Keratinocyte (primary cell): ENCODE measurements around the gene LRRC27. TPM values are rescaled to one million over a fixed set of nuclear protein-coding genes. Genes with fewer than 3 reads are reported as not detected.

Source experiments
- DNase-seq: peaks from one replicate; pipeline ENCODE4 v3.0.0-alpha.2; 2011; ENCODE audit warnings: low read depth, missing footprints, low spot score
- FAIRE-seq: peaks from 2 replicates; lab custom pipeline; 2011; peaks lifted over from hg19 to GRCh38; lab: Jason Lieb, UNC
- H2AFZ ChIP-seq: 2 replicates; pipeline ENCODE4 v1.6.0; 2012; ENCODE audit warnings: low read length, control low read depth, inconsistent platforms; ENCODE audit not compliant: control insufficient read depth
- H3K27ac ChIP-seq: 2 replicates; pipeline ENCODE4 v1.5.1; 2011; ENCODE audit warnings: low read length; ENCODE audit not compliant: control insufficient read depth, insufficient read depth
- H3K27me3 ChIP-seq: 3 replicates; pipeline ENCODE4 v1.6.0; 2011; ENCODE audit warnings: low read length; ENCODE audit not compliant: control insufficient read depth, insufficient read depth; ENCODE audit errors: extremely low read depth
- H3K36me3 ChIP-seq, 2 experiments: 2 replicates in 1 of 2; 3 replicates in 1 of 2; pipeline ENCODE4 v1.5.1; 2011; ENCODE audit warnings: low read length in 2 of 2, mild to moderate bottlenecking in 1 of 2; ENCODE audit not compliant: control insufficient read depth in 2 of 2, insufficient read depth in 2 of 2; ENCODE audit errors: extremely low read depth in 1 of 2
- H3K4me1 ChIP-seq: 3 replicates; pipeline ENCODE4 v1.5.1; 2011; ENCODE audit warnings: low read length; ENCODE audit not compliant: control insufficient read depth, insufficient read depth; ENCODE audit errors: extremely low read depth
- H3K4me2 ChIP-seq: 3 replicates; pipeline ENCODE4 v1.6.0; 2011; ENCODE audit warnings: low read depth, low read length; ENCODE audit not compliant: control insufficient read depth, insufficient read depth; ENCODE audit errors: extremely low read depth
- H3K4me3 ChIP-seq, 3 experiments: fragments of 200-600 bp in 1 of 3; sonication (generic) in 1 of 3; 2 replicates in 2 of 3; 3 replicates in 1 of 3; pipeline ENCODE4 v1.5.1; 2011 to 2016; ENCODE audit warnings: low read length in 3 of 3, mild to moderate bottlenecking in 3 of 3, control low read depth in 2 of 3, inconsistent platforms in 1 of 3, low read depth in 1 of 3, mixed read lengths in 1 of 3, mixed run types in 1 of 3, moderate library complexity in 1 of 3; ENCODE audit not compliant: control insufficient read depth in 2 of 3, insufficient read depth in 2 of 3; ENCODE audit errors: extremely low read depth in 1 of 3
- H3K79me2 ChIP-seq: 2 replicates; pipeline ENCODE4 v1.6.0; 2012; ENCODE audit warnings: low read length; ENCODE audit not compliant: control insufficient read depth, insufficient read depth
- H3K9ac ChIP-seq: 3 replicates; pipeline ENCODE4 v1.6.0; 2011; ENCODE audit warnings: low read length; ENCODE audit not compliant: control insufficient read depth, insufficient read depth; ENCODE audit errors: extremely low read depth
- H3K9me1 ChIP-seq: 3 replicates; pipeline ENCODE4 v1.6.0; 2011; ENCODE audit warnings: low read length; ENCODE audit not compliant: control insufficient read depth, insufficient read depth; ENCODE audit errors: extremely low read depth
- H3K9me3 ChIP-seq: 2 replicates; pipeline ENCODE4 v1.5.1; 2012; ENCODE audit warnings: low read depth, low read length; ENCODE audit not compliant: control insufficient read depth
- H4K20me1 ChIP-seq: 3 replicates; pipeline ENCODE4 v1.6.0; 2011; ENCODE audit warnings: low read length; ENCODE audit not compliant: control insufficient read depth, insufficient read depth; ENCODE audit errors: extremely low read depth
- CTCF ChIP-seq, 3 experiments: IDR thresholded peaks in 1 of 3; conservative IDR thresholded peaks in 1 of 3; optimal IDR thresholded peaks in 1 of 3; 2 replicates in 2 of 3; 3 replicates in 1 of 3; pipeline versions ENCODE3 to v1.5.1; 2011; ENCODE audit warnings: low read length in 3 of 3, mild to moderate bottlenecking in 3 of 3, moderate library complexity in 2 of 3, control low read depth in 1 of 3, inconsistent platforms in 1 of 3; ENCODE audit not compliant: insufficient read depth in 2 of 3; ENCODE audit errors: extremely low read depth in 1 of 3
- EZH2 ChIP-seq: IDR thresholded peaks from one replicate; pipeline ENCODE4 v1.6.1; 2012; ENCODE audit warnings: inconsistent platforms, mild to moderate bottlenecking, low read length, moderate library complexity
- dilution Hi-C: fragments of 300-500 bp; cut with MboI; formaldehyde crosslinking; loops from one replicate; pipeline ENCODE4 v1.7.0; 2020; ENCODE audit warnings: low sequenced_read_pairs; ENCODE audit not compliant: extremely low pct_ligation_motif_present
- polyA plus RNA-seq, 5 experiments: library from polyadenylated mRNA; depleted of rRNA in 3 of 5; stranded (reverse) in 3 of 5; stranded (forward) in 1 of 5; unstranded in 1 of 5; fragments of >200 nt; gene quantifications; 1 replicate in 1 of 5; 2 replicates in 3 of 5; 3 replicates in 1 of 5; pipeline versions ENCODE4 v1.2.1 to v1.2.3, GENCODE V29; 2011 to 2012; ENCODE audit warnings: missing spikeins in 2 of 5, low read depth in 1 of 5, low replicate concordance in 1 of 5

Gene LRRC27
- polyA plus RNA-seq, 1 donor (not counting 4 experiments of a cell fraction or from before 2014, with no cell fraction given), result 3.0 TPM

- Histone ChIP-seq H3K4me3 (no peak overlapping the region), H2AFZ (no peak overlapping the region), H3K79me2 (no peaks in the 10 kb centered on the region), H3K9me1 (no peaks in the 10 kb centered on the region), H3K4me2 (no peak overlapping the region), H3K27me3 (peaks cover 25% of the 10 kb centered on the region), H3K9me3 (no peaks in the 10 kb centered on the region), H3K4me1 (no peaks in the 10 kb centered on the region), H4K20me1 (no peaks in the 10 kb centered on the region), H3K27ac (no peak overlapping the region), H3K36me3 (no peaks in the 10 kb centered on the region), H3K9ac (no peak overlapping the region)
- dilution Hi-C loops, result no loop called here
- DNase-seq, result no peak
- no peak for FAIRE-seq
- TF ChIP-seq EZH2 (no peak), CTCF (optimal IDR thresholded peaks at IDR 0.05 in 1 of 3, IDR thresholded peaks at IDR 0.05 in 1 of 3, conservative IDR thresholded peaks at IDR 0.05 in 1 of 3; ENCODE audit: extremely low read depth in 1 of 3, insufficient read depth in 2 of 3, low read length in 3 of 3) (no peak)
Observed at GRCh38 chr10:132283604-132284382, 48.2 kb upstream of the LRRC27 start.

GRCh38 chr10:132289439-132289838 lies 42.6 kb upstream of the LRRC27 start:
- Histone ChIP-seq H3K36me3 (no peaks in the 10 kb centered on the region), H3K27ac (no peak overlapping the region), H3K9me1 (no peaks in the 10 kb centered on the region), H3K27me3 (no peaks in the 10 kb centered on the region), H3K9me3 (no peaks in the 10 kb centered on the region), H2AFZ (no peak overlapping the region), H3K79me2 (no peaks in the 10 kb centered on the region), H3K4me3 (no peak overlapping the region), H3K4me1 (no peaks in the 10 kb centered on the region), H3K4me2 (no peak overlapping the region), H3K9ac (no peak overlapping the region), H4K20me1 (no peaks in the 10 kb centered on the region)
- no peak for FAIRE-seq
- dilution Hi-C loops, result no loop called here
- TF ChIP-seq CTCF (optimal IDR thresholded peaks at IDR 0.05 in 1 of 3, IDR thresholded peaks at IDR 0.05 in 1 of 3, conservative IDR thresholded peaks at IDR 0.05 in 1 of 3; ENCODE audit: extremely low read depth in 1 of 3, insufficient read depth in 2 of 3, low read length in 3 of 3) (no peak), EZH2 (no peak)
- no peak for DNase-seq
